B cell (primary cell): ENCODE results near the gene FMNL3. TPM values are rescaled to one million over a fixed set of nuclear protein-coding genes. Genes with fewer than 3 reads are reported as not detected.

Experiments
- ATAC-seq: fragments of 200-7000 bp; cut with Tn5 transposase; one replicate; pipeline ENCODE4 v1.10.0; 2021; ENCODE audit warnings: low read depth, mild to moderate bottlenecking, moderate number of reproducible peaks, moderate library complexity
- CTCF ChIA-PET: fragments of 350-600 bp; sonication (Branson Sonifier 250); formaldehyde crosslinking; loops from one replicate; lab custom pipeline; 2021; ENCODE audit warnings: antibody characterized with exemption, inconsistent platforms; lab: Charles Lee
- POLR2A ChIA-PET: fragments of 350-600 bp; sonication (Branson Sonifier 250); formaldehyde crosslinking; loops from one replicate; lab custom pipeline; 2021; ENCODE audit warnings: antibody characterized with exemption; lab: Charles Lee
- DNase-seq: peaks from one replicate; pipeline ENCODE4 v3.0.0; 2013
- H2AFZ ChIP-seq: 2 replicates; pipeline ENCODE4 v1.6.1; 2012; ENCODE audit warnings: mild to moderate bottlenecking, low read depth, low read length; ENCODE audit not compliant: insufficient read depth, poor library complexity, severe bottlenecking
- H3K27ac ChIP-seq, 2 donors: 1 replicate in 1 of 2; 2 replicates in 1 of 2; pipeline ENCODE4 v1.5.1; 2012 to 2013; ENCODE audit warnings: low read length in 2 of 2, mild to moderate bottlenecking in 2 of 2, moderate library complexity in 1 of 2
- H3K27me3 ChIP-seq, 4 experiments: fragments of 200-600 bp in 1 of 4; sonication (generic) in 1 of 4; replicated peaks in 1 of 4; 1 replicate in 2 of 4; 2 replicates in 2 of 4; pipeline versions ENCODE4 v1.6.1 to v1.7.0; 2013 to 2016; ENCODE audit warnings: low read length in 3 of 4, mild to moderate bottlenecking in 2 of 4, mixed read lengths in 1 of 4, moderate library complexity in 1 of 4; ENCODE audit not compliant: insufficient read depth in 4 of 4, control insufficient read depth in 3 of 4; ENCODE audit errors: control extremely low read depth in 1 of 4
- H3K36me3 ChIP-seq, 2 experiments: replicated peaks in 1 of 2; 1 replicate in 1 of 2; 2 replicates in 1 of 2; pipeline versions ENCODE4 v1.6.1 to v1.7.1; 2013; ENCODE audit warnings: low read length in 1 of 2; ENCODE audit not compliant: insufficient read depth in 2 of 2, control insufficient read depth in 1 of 2; ENCODE audit errors: control extremely low read depth in 1 of 2, extremely low read depth in 1 of 2
- H3K4me1 ChIP-seq, 2 donors: fragments of 200-600 bp in 1 of 2; sonication (generic) in 1 of 2; 1 replicate in 1 of 2; 2 replicates in 1 of 2; pipeline versions ENCODE4 v1.5.1 to v1.6.1; 2013 to 2017; ENCODE audit warnings: low read length in 2 of 2; ENCODE audit not compliant: control insufficient read depth in 2 of 2, insufficient read depth in 2 of 2
- H3K4me2 ChIP-seq: replicated peaks from 2 replicates; pipeline ENCODE3; 2012; ENCODE audit warnings: mild to moderate bottlenecking, low read depth, low read length; ENCODE audit not compliant: poor library complexity, severe bottlenecking
- H3K4me3 ChIP-seq, 5 experiments: fragments of 200-600 bp in 1 of 5; sonication (generic) in 1 of 5; 1 replicate in 3 of 5; 2 replicates in 2 of 5; pipeline versions ENCODE4 v1.5.1 to v1.7.0; 2011 to 2016; ENCODE audit warnings: low read length in 4 of 5, mild to moderate bottlenecking in 4 of 5, low read depth in 2 of 5, control low read depth in 1 of 5, moderate library complexity in 1 of 5; ENCODE audit not compliant: insufficient read depth in 1 of 5; ENCODE audit errors: control extremely low read depth in 1 of 5, extremely low read depth in 1 of 5
- H3K79me2 ChIP-seq: fragments of 200-600 bp; sonication (generic); one replicate; pipeline ENCODE4 v1.6.0; 2016; ENCODE audit warnings: low read length; ENCODE audit not compliant: control insufficient read depth, insufficient read depth
- H3K9ac ChIP-seq: fragments of 200-600 bp; sonication (generic); 2 replicates; pipeline ENCODE4 v1.6.1; 2017; ENCODE audit warnings: mild to moderate bottlenecking, low read length, moderate library complexity
- H3K9me3 ChIP-seq, 3 donors: one replicate each; pipeline versions ENCODE4 v1.6.1 to v1.7.1; 2013; ENCODE audit warnings: low read length in 2 of 3; ENCODE audit not compliant: control insufficient read depth in 2 of 3, insufficient read depth in 1 of 3; ENCODE audit errors: control extremely low read depth in 1 of 3
- H4K20me1 ChIP-seq: 2 replicates; pipeline ENCODE4 v1.6.0; 2012; ENCODE audit warnings: mild to moderate bottlenecking, low read length; ENCODE audit not compliant: insufficient read depth, control insufficient read depth, poor library complexity, severe bottlenecking
- H3K27ac Mint-ChIP-seq: one replicate; pipeline ENCODE4 v1.8.0; 2021; ENCODE audit warnings: mixed read lengths
- H3K27me3 Mint-ChIP-seq: one replicate; pipeline ENCODE4 v1.8.0; 2021; ENCODE audit warnings: mixed read lengths
- H3K4me1 Mint-ChIP-seq: one replicate; pipeline ENCODE4 v1.8.0; 2021; ENCODE audit warnings: mixed read lengths
- H3K4me3 Mint-ChIP-seq: one replicate; pipeline ENCODE4 v1.8.0; 2021; ENCODE audit warnings: mixed read lengths
- H3K9me3 Mint-ChIP-seq: one replicate; pipeline ENCODE4 v1.8.0; 2022; ENCODE audit warnings: mixed read lengths; ENCODE audit not compliant: insufficient read depth
- EZH2 ChIP-seq: IDR thresholded peaks from 2 replicates; pipeline ENCODE4 v1.6.1; 2012; ENCODE audit warnings: borderline replicate concordance, low read depth, mild to moderate bottlenecking, moderate library complexity, low read length; ENCODE audit not compliant: insufficient read depth, poor library complexity, severe bottlenecking
- WGBS: methylation state at CpG from one replicate; pipeline ENCODE4 v1.1.5; 2013; ENCODE audit warnings: missing lambda C conversion rate; ENCODE audit not compliant: insufficient coverage; 5-methylcytosine and 5-hydroxymethylcytosine counted together
- intact Hi-C: fragments of 100-400 bp; cut with micrococcal nuclease; formaldehyde crosslinking; loops from one replicate; pipeline ENCODE4 v1.10.0; 2022
- polyA plus RNA-seq: library from polyadenylated mRNA; depleted of rRNA; stranded (reverse); fragments of >200 nt; gene quantifications from 2 replicates; pipeline ENCODE4 v1.2.3, GENCODE V29; 2012
- total RNA-seq, 2 donors: library from RNA; stranded (reverse); fragments of 120-200 nt in 1 of 2; gene quantifications; 1 replicate in 1 of 2; 2 replicates in 1 of 2; pipeline versions ENCODE4 v1.2.3 to v1.2.4, GENCODE V29; 2013 to 2022
- TF ChIP-seq, protein P1 (sequence below): fragments of 200-600 bp; IDR thresholded peaks from one replicate; pipeline ENCODE4 v1.8.0; 2022; ENCODE audit warnings: antibody characterized with exemption, mild to moderate bottlenecking

The FMNL3 gene
- total and polyA plus RNA-seq, 2 donors (not counting 1 experiment from before 2014, with no cell fraction given): 19.3 to 69.9 TPM

DNA sequence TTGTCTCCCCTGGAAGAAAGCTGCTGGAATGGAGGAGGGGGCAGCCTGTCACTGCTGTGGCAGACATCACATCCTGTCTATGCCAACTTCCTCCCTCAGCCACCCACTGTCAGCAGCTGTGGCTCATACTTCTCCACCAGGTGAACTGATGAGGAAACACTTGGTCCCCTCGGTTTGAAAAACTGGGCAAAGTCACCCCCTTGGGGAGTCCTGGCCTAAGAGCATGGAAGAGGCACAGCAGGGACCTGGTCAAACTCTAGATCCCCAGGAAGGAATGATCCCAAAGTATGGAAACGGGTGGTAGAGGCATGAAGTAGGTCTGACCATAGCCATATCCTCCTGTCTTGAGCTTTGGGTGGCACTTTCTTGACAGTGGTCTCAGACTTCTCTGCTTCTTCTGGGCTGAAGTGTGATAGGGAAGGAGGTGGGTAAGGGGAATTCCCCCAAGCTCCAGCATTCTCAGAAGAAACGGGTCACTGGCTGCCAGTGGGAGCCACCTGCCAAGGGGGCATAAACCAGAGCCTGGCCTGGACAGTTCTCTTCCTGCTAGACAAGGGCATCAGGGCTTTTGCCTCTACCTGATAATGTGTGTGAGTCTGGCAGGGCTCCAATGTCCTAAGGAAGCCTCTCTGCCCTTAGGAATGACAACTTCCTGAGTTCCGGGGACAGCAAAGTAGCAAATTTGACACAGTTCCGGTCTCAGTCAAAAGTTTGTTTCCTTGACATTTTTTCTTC is 36.0 kb downstream of the FMNL3 start:
- H3K9me3 Mint-ChIP-seq: no peaks in the 10 kb centered on the region
- H3K27me3 Mint-ChIP-seq: no peaks in the 10 kb centered on the region
- peaks cover 97% of the 10 kb centered on the region for H3K4me1 Mint-ChIP-seq
- intact Hi-C loops: loop anchor here (1.0 to 2.0 kb wide), 5 partner anchors 8 to 36 kb away; partner anchors contain the start of gene FMNL3
- peak overlapping the region; percentile 87 for H3K27ac Mint-ChIP-seq
- Histone ChIP-seq H3K4me3 (peak overlapping the region in 2 of 5 experiments; percentile 3 to 5), H3K4me1 (peaks cover 83 to 92% of the 10 kb centered on the region in 2 donors), H3K36me3 (peaks cover 0 to 3% of the 10 kb centered on the region in 2 experiments), H3K79me2 (peaks cover 71% of the 10 kb centered on the region), H3K27me3 (no peaks in the 10 kb centered on the region), H3K9ac (peak overlapping the region; percentile 25), H3K9me3 (no peaks in the 10 kb centered on the region), H2AFZ (peak overlapping the region; percentile 31), H3K4me2 (peak overlapping the region; percentile 62), H4K20me1 (no peaks in the 10 kb centered on the region), H3K27ac (peak overlapping the region; percentile 92 to 95)
- ChIA-PET CTCF (interaction anchor here (0.6 to 6.5 kb wide), 7 partner anchors 10 to 338 kb away, joined by 3 to 48 read pairs (median 5); no protein-coding TSS in a partner anchor), POLR2A (interaction anchor here (0.5 to 1.6 kb wide), 9 partner anchors 8 to 505 kb away, joined by 3 to 5 read pairs (median 4); partner anchors contain the start of gene FMNL3)
- DNase-seq (peak; percentile 80), ATAC-seq (peak; percentile 73)
- WGBS: 2% methylated on average over 5 of the region's 5 CpGs
- TF ChIP-seq, protein P1, sequence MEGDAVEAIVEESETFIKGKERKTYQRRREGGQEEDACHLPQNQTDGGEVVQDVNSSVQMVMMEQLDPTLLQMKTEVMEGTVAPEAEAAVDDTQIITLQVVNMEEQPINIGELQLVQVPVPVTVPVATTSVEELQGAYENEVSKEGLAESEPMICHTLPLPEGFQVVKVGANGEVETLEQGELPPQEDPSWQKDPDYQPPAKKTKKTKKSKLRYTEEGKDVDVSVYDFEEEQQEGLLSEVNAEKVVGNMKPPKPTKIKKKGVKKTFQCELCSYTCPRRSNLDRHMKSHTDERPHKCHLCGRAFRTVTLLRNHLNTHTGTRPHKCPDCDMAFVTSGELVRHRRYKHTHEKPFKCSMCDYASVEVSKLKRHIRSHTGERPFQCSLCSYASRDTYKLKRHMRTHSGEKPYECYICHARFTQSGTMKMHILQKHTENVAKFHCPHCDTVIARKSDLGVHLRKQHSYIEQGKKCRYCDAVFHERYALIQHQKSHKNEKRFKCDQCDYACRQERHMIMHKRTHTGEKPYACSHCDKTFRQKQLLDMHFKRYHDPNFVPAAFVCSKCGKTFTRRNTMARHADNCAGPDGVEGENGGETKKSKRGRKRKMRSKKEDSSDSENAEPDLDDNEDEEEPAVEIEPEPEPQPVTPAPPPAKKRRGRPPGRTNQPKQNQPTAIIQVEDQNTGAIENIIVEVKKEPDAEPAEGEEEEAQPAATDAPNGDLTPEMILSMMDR: peak; percentile 16
- TF ChIP-seq EZH2: no peak
- peak overlapping the region; percentile 48 for H3K4me3 Mint-ChIP-seq

DNA sequence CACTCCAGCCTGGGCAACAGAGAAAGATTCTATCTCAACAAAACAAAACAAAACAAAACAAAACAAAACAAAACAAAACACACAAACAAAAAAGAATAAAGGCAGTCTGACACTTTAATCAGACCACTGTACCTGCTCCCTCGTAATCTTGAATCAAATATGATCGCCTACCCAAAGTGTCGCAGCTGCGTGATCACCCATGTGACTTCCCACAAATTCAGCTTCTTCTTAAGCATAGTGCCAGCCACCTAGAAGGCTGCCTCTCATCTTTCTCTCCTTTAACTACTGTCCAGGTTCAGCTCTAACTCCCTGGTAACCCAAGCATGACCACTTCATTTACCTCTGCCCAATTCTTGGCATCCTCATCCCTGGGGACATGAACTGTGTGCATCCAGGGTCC is 37.4 kb downstream of the FMNL3 start:
- Histone ChIP-seq H3K36me3 (peaks cover 0 to 8% of the 10 kb centered on the region in 2 experiments), H3K4me3 (no peak overlapping the region), H3K4me2 (peak overlapping the region; percentile 62), H3K9me3 (no peaks in the 10 kb centered on the region), H3K9ac (no peak overlapping the region), H3K27me3 (no peaks in the 10 kb centered on the region), H3K27ac (peak overlapping the region; percentile 92 to 95), H3K79me2 (peaks cover 75% of the 10 kb centered on the region), H3K4me1 (peaks cover 96 to 100% of the 10 kb centered on the region in 2 donors), H2AFZ (no peak overlapping the region), H4K20me1 (no peaks in the 10 kb centered on the region)
- POLR2A ChIA-PET: interaction anchor here (1.6 kb wide), 1 partner anchor 28 kb away, joined by 3 read pairs; no protein-coding TSS in a partner anchor
- DNase-seq (peak; percentile 39), ATAC-seq (no peak)
- Mint-ChIP-seq H3K4me3 (peak overlapping the region; percentile 48), H3K9me3 (no peaks in the 10 kb centered on the region), H3K4me1 (peaks cover 97% of the 10 kb centered on the region), H3K27ac (peak overlapping the region; percentile 87), H3K27me3 (no peaks in the 10 kb centered on the region)
- WGBS: 64% methylated on average over 4 of the region's 4 CpGs
- CTCF ChIA-PET: interaction anchor here (1.1 to 6.5 kb wide), 4 partner anchors 8 to 38 kb away, joined by 4 to 48 read pairs (median 40); no protein-coding TSS in a partner anchor
- TF ChIP-seq, protein P1: no peak
- no peak for TF ChIP-seq EZH2
- intact Hi-C loops: loop anchor here (2.0 kb wide), 3 partner anchors 19 to 37 kb away; partner anchors contain the start of gene FMNL3
